VCaP (cell line): Measurements from ENCODE around the gene DNAH9.

Experiments
- H3K27ac ChIP-seq: fragments of 450-650 bp; 2 replicates; pipeline ENCODE4 v1.5.1; 2017
- TF ChIP-seq, protein P1 (sequence below): fragments of 450-650 bp; conservative IDR thresholded peaks from 2 replicates; pipeline ENCODE4 v1.5.1; 2017; ENCODE audit warnings: mild to moderate bottlenecking, moderate library complexity

DNAH9 gene

DNA sequence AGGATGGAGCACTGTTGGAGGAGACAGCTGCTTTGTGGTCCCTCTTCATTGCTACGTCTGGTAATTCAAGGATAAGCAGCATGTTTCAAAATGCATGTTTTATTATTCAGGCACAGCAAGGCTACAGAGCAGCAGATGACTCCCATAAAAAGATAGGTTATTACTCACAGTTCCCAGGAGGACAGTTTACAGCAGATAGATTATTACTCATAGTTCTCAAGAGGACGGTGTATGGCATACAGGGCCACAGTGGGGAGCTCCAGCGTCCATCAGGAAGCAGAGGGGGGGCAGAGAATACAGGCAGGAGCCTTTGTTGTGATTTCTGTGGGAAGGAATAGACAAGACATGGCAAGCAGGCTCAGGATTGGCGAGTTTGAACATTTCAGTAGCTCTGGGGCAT lies 72.9 kb downstream of the DNAH9 start:
- no peak overlapping the region for H3K27ac ChIP-seq
- TF ChIP-seq, protein P1, sequence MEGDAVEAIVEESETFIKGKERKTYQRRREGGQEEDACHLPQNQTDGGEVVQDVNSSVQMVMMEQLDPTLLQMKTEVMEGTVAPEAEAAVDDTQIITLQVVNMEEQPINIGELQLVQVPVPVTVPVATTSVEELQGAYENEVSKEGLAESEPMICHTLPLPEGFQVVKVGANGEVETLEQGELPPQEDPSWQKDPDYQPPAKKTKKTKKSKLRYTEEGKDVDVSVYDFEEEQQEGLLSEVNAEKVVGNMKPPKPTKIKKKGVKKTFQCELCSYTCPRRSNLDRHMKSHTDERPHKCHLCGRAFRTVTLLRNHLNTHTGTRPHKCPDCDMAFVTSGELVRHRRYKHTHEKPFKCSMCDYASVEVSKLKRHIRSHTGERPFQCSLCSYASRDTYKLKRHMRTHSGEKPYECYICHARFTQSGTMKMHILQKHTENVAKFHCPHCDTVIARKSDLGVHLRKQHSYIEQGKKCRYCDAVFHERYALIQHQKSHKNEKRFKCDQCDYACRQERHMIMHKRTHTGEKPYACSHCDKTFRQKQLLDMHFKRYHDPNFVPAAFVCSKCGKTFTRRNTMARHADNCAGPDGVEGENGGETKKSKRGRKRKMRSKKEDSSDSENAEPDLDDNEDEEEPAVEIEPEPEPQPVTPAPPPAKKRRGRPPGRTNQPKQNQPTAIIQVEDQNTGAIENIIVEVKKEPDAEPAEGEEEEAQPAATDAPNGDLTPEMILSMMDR, result no peak

DNA sequence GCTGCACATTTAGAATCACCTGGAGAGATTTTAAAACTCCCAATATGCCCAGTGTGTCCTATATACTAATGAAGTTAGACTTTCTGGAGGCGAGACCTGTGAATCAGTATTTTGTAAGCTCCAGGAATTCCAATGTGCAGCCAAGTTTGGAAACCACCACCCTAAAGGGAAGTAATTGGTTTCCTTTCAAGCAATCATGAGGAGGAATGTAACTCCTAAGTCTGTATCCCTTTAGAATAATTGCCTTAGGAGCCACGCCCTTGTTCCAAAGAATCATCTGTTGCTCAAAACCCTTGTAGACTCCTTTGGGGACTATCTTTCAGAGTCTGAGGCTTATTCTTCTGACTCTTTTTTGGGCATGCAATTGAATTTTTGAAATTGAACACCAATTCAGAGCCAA lies 84.4 kb downstream of the DNAH9 start:
- TF ChIP-seq, protein P1, result no peak
- no peak overlapping the region for H3K27ac ChIP-seq

DNA sequence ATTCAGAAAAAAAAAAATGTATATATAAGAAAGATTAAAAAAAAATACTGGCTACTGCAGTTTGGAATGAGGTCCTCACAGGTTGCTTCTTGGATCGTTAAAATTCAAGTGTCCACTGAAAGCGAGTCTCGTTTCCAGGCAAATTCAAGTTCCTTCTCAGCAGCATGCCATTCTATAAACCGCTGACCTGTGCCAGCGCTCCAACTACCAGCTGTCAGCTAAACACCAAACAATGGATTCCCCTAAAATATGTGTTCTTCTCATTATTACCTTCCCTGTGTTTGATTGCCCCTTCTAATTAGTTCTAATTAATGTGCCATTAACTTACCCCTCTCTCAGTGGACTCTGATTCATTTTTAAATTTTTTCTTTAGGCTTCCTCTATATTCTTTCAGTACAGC lies 92.4 kb downstream of the DNAH9 start:
- no peak overlapping the region for H3K27ac ChIP-seq

DNA sequence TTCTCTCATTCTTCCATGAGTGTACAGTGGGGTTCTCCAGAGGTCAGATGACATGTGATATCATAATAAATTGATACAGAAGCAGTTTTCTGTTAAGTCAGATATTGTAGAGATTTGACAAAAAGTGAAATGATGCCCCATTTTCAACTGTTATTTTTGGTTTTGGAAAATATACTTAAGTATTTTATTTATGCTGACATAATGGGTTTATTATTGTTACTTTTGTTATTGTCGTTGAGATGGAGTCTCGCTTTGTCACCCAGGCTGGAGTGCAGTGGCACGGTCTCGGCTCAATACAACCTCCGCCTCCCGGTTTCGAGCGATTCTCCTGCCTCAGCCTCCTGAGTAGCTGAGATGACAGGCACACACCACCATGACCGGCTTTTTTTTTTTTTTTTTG lies 94.4 kb downstream of the DNAH9 start:
- TF ChIP-seq, protein P1, result no peak
- H3K27ac ChIP-seq, result no peak overlapping the region

More for the DNA sequence above, 92.4 kb downstream of the DNAH9 start:
- TF ChIP-seq, protein P1, result no peak

DNA sequence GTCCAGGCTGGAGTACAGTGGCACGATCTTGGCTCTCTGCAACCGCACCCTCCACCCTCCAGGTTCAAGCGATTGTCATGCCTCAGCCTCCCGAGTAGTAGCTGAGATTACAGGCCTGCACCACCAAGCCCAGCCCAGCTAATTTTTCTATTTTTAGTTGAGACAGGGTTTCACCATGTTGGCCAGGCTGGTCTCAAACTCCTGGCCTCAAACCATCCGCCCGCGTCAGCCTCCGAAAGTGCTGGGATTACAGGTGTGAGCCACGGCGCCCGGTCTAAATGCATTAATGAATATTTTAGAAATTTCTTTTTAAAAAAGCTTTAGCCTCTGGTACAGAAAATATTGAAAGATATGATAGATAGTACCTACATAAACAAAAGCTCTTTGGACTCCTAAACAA lies 95.0 kb downstream of the DNAH9 start:
- TF ChIP-seq, protein P1, result no peak

DNA sequence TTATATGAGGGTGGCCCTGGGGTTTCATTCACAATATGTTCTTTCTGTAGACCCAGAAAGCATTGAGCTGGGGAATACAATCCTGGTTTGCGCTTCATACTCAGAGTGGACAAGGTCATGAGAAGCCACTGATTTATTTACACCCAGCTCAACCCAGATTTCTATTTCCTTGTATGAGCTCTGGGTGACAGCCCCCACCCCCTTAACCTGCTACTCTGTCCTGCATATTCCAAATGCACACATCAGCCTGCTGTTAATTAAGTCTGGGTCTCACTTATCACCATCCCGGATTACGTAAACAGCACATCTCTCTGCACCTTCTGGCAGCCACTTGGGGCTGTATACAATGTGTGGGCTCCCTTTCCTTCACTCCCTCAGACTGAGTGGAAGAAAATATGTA lies 102.4 kb downstream of the DNAH9 start:
- H3K27ac ChIP-seq, result no peak overlapping the region
- TF ChIP-seq, protein P1, result no peak

More for the DNA sequence above, 95.0 kb downstream of the DNAH9 start:
- no peak overlapping the region for H3K27ac ChIP-seq

DNA sequence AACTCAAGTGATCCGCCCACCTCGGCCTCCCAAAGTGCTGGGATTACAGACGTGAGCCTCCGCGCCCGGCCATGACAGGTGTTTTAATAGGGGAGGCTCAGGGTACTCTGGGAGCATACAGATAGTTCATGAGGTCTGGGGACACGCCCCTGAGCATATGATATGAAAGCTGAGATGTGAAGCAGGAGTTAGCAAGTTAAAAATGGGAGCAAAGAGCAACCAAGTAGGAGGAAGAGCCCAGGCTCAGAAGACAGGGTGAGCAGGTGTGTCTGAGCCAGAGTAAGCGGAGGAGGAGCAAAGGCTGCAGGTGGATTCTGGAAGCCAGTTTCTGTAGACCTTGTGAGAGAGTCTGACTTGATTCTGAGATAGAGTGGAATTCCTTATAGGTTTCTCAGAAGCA lies 103.6 kb downstream of the DNAH9 start:
- TF ChIP-seq, protein P1, result no peak
- no peak overlapping the region for H3K27ac ChIP-seq

DNA sequence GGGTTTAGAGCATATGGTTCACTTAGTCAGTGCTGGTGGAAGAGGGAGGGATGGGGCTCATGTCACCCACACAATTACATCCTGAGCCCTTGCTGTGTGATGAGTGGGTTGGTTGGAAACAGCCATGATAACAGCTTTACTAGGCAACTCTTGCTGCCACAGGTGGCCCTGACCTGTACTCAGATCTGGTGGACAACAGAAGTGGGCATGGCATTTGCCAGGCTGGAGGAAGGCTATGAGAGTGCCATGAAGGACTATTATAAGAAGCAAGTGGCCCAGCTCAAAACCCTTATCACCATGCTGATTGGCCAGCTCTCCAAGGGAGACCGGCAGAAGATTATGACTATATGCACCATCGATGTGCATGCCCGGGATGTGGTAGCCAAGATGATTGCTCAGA lies 105.8 kb downstream of the DNAH9 start:
- TF ChIP-seq, protein P1, result no peak
- H3K27ac ChIP-seq, result no peak overlapping the region
